Measurements from ENCODE around the gene ABCA2.

The ABCA2 gene

GRCh38 chr9:136997371-136997770 is 30.7 kb downstream of the ABCA2 start:
- no peak for DNase-seq (ENCODE audit: low spot score)

- peak; percentile 56 for DNase-seq (ENCODE audit: low spot score)
These were observed 31.4 kb downstream of the ABCA2 start, which contains the start of gene CLIC3 for GRCh38 chr9:136996361-136997292. Gene CLIC3 (minus strand): TSS chr9:136996568. CDS start chr9:136996543, 25 bp downstream.

GRCh38 chr9:136995772-136996311 is 32.2 kb downstream of the ABCA2 start:
- DNase-seq (ENCODE audit: low spot score) = peak; percentile 67

GRCh38 chr9:136995362-136995761 is 32.7 kb downstream of the ABCA2 start:
- no peak for DNase-seq (ENCODE audit: low spot score)

GRCh38 chr9:136994888-136995230 is 33.2 kb downstream of the ABCA2 start:
- no peak for DNase-seq (ENCODE audit: low spot score)

- DNase-seq (ENCODE audit: low spot score) = no peak
These were observed 33.7 kb downstream of the ABCA2 start for GRCh38 chr9:136994180-136994887.

- DNase-seq (ENCODE audit: low spot score) = no peak
These were observed 35.1 kb downstream of the ABCA2 start for GRCh38 chr9:136992819-136993369.

- peak; percentile 98 for DNase-seq (ENCODE audit: low spot score)
These were observed 35.8 kb downstream of the ABCA2 start, which contains the start of gene PAXX for GRCh38 chr9:136991993-136992818. Gene PAXX (plus strand): TSS chr9:136992422. CDS start chr9:136992444, 22 bp downstream.

GRCh38 chr9:136990242-136990911 is 37.7 kb downstream of the ABCA2 start:
- no peak for DNase-seq (ENCODE audit: low spot score)

- no peak for DNase-seq (ENCODE audit: low spot score)
These were observed 39.2 kb downstream of the ABCA2 start for GRCh38 chr9:136988872-136989271.

- no peak for DNase-seq (ENCODE audit: low spot score)
These were observed 42.2 kb downstream of the ABCA2 start for GRCh38 chr9:136985853-136986252.

GRCh38 chr9:136985027-136985602 is 42.9 kb downstream of the ABCA2 start:
- no peak for DNase-seq (ENCODE audit: low spot score)

- no peak for DNase-seq (ENCODE audit: low spot score)
These were observed 43.5 kb downstream of the ABCA2 start for GRCh38 chr9:136984464-136985026.

- DNase-seq (ENCODE audit: low spot score) = no peak
These were observed 44.3 kb downstream of the ABCA2 start for GRCh38 chr9:136983656-136984314.

- DNase-seq (ENCODE audit: low spot score) = no peak
These were observed 44.9 kb downstream of the ABCA2 start for GRCh38 chr9:136983167-136983566.

GRCh38 chr9:136982232-136983051 is 45.6 kb downstream of the ABCA2 start, which contains the start of gene LCNL1:
Gene LCNL1 (plus strand): TSS chr9:136982993. CDS start chr9:136983587, 594 bp downstream.
- DNase-seq (ENCODE audit: low spot score) = no peak

- no peak for DNase-seq (ENCODE audit: low spot score)
These were observed 46.3 kb downstream of the ABCA2 start for GRCh38 chr9:136981588-136982231.
